Panc1 (cell line): ENCODE measurements around the gene TSPAN5. TPM values are rescaled to one million over a fixed set of nuclear protein-coding genes. Genes with fewer than 3 reads are reported as not detected.
"Not testable (repeated sequence)": the region's sequence is repeated elsewhere in the genome, so short reads cannot be mapped to it uniquely, and the experiment has no call there.

Experiments used
- ATAC-seq: fragments of 200-7000 bp; cut with Tn5 transposase; 2 replicates; pipeline ENCODE4 v1.9.1; 2020; ENCODE audit warnings: mild to moderate bottlenecking, moderate library complexity
- BruUV-seq: library from RNA; stranded (reverse); fragments of 400-500 nt; replicated peaks from 2 replicates; lab custom pipeline; 2021; lab: Mats Ljungman, UMichigan
- CTCF ChIA-PET: fragments of 300-600 bp; sonication (Branson Sonifier 250); formaldehyde crosslinking; loops from one replicate; lab custom pipeline; 2022; ENCODE audit warnings: antibody characterized with exemption; lab: Charles Lee
- POLR2A ChIA-PET: fragments of 300-600 bp; sonication (Branson Sonifier 250); formaldehyde crosslinking; loops from one replicate; lab custom pipeline; 2022; ENCODE audit warnings: antibody characterized with exemption; lab: Charles Lee
- DNase-seq: peaks from one replicate; pipeline ENCODE4 v3.0.0-alpha.2; 2010; ENCODE audit warnings: low read depth, low spot score
- H3K27ac ChIP-seq: 2 replicates; pipeline ENCODE4 v1.5.1; 2011; ENCODE audit warnings: mild to moderate bottlenecking, low read length, inconsistent platforms
- H3K27me3 ChIP-seq: fragments of 200-500 bp; sonication (Bioruptor generic); 2 replicates; pipeline ENCODE4 v1.6.0; 2014; ENCODE audit warnings: low read length, inconsistent platforms; ENCODE audit not compliant: control insufficient read depth, insufficient read depth
- H3K36me3 ChIP-seq: fragments of 200-500 bp; sonication (Bioruptor generic); 2 replicates; pipeline ENCODE4 v1.5.1; 2014; ENCODE audit warnings: inconsistent platforms, mild to moderate bottlenecking, low read length, moderate library complexity; ENCODE audit not compliant: control insufficient read depth, insufficient read depth
- H3K4me1 ChIP-seq: 2 replicates; pipeline ENCODE4 v1.5.1; 2011; ENCODE audit warnings: inconsistent platforms, mild to moderate bottlenecking, low read length, moderate library complexity; ENCODE audit not compliant: control insufficient read depth, insufficient read depth
- H3K4me3 ChIP-seq, 2 experiments: 2 replicates each; pipeline ENCODE4 v1.5.1; 2011 to 2012; ENCODE audit warnings: low read depth in 2 of 2, low read length in 2 of 2, mild to moderate bottlenecking in 2 of 2, inconsistent platforms in 1 of 2, moderate library complexity in 1 of 2
- H3K9me3 ChIP-seq: fragments of 200-500 bp; sonication (Bioruptor generic); 2 replicates; pipeline ENCODE4 v1.5.1; 2014; ENCODE audit warnings: low read depth, mild to moderate bottlenecking, inconsistent platforms, low read length, moderate library complexity; ENCODE audit not compliant: control insufficient read depth, insufficient read depth
- CTCF ChIP-seq: fragments of 450-650 bp; IDR thresholded peaks from 2 replicates; pipeline ENCODE4 v1.5.1; 2017; ENCODE audit warnings: mild to moderate bottlenecking
- POLR2AphosphoS5 ChIP-seq: IDR thresholded peaks from 2 replicates; pipeline ENCODE4 v1.6.1; 2012; ENCODE audit warnings: mild to moderate bottlenecking, low read depth, low read length, moderate library complexity
- REST ChIP-seq, 2 experiments: IDR thresholded peaks; 2 replicates each; pipeline ENCODE4 v1.6.1; 2011 to 2012; ENCODE audit warnings: low read depth in 2 of 2, control low read depth in 1 of 2, low read length in 1 of 2, mild to moderate bottlenecking in 1 of 2, moderate library complexity in 1 of 2; ENCODE audit not compliant: insufficient read depth in 1 of 2
- SIN3A ChIP-seq: IDR thresholded peaks from 2 replicates; pipeline ENCODE4 v1.6.1; 2012; ENCODE audit warnings: low read depth, mild to moderate bottlenecking, low read length, moderate library complexity, borderline replicate concordance; ENCODE audit not compliant: insufficient read depth
- TCF7L2 ChIP-seq: IDR thresholded peaks from 2 replicates; pipeline ENCODE4 v1.6.1; 2011; ENCODE audit warnings: mild to moderate bottlenecking, low read depth, low read length, inconsistent platforms
- in situ Hi-C: cut with HindIII; loops from 2 replicates; pipeline ENCODE4 v1.10.0; 2016; ENCODE audit warnings: low sequenced_read_pairs, low pct_unique_long_range_greater_than_20kb
- intact Hi-C: fragments of 100-400 bp; cut with micrococcal nuclease; formaldehyde crosslinking; loops from one replicate; pipeline ENCODE4 v1.10.0; 2022; ENCODE audit not compliant: unreplicated experiment
- total RNA-seq: library from RNA; stranded (reverse); gene quantifications from one replicate; pipeline ENCODE4 v1.2.1, GENCODE V29; 2021; ENCODE audit not compliant: unreplicated experiment

Gene TSPAN5
- total RNA-seq, 1 experiment from 2014 or later = 61.9 TPM

- ATAC-seq (no peak), DNase-seq (no peak)
- in situ Hi-C loops (no loop called here), intact Hi-C loops (loop anchor here (10.0 kb wide), 3 partner anchors 192 to 472 kb away; partner anchors contain the start of gene TSPAN5)
- no peak overlapping the region for H3K27ac ChIP-seq
- no peaks in the 10 kb centered on the region for H3K36me3 ChIP-seq
- no peak for TF ChIP-seq CTCF
- TF ChIP-seq REST (IDR thresholded peaks at IDR 0.05; ENCODE audit: insufficient read depth in 1 of 2, low read depth in 2 of 2, low read length in 1 of 2) = no peak
- no peak for TF ChIP-seq POLR2AphosphoS5
- no peak for TF ChIP-seq SIN3A
- TF ChIP-seq TCF7L2 = no peak
- no TSS peak for BruUV-seq
- ChIA-PET POLR2A (no interaction called here), CTCF (no interaction called here)
- no peak overlapping the region for H3K4me3 ChIP-seq
- no peaks in the 10 kb centered on the region for H3K4me1 ChIP-seq
- H3K9me3 ChIP-seq = no peaks in the 10 kb centered on the region
- no peaks in the 10 kb centered on the region for H3K27me3 ChIP-seq
Observed at GRCh38 chr4:98462487-98462886, 195.9 kb downstream of the TSPAN5 start.

DNA sequence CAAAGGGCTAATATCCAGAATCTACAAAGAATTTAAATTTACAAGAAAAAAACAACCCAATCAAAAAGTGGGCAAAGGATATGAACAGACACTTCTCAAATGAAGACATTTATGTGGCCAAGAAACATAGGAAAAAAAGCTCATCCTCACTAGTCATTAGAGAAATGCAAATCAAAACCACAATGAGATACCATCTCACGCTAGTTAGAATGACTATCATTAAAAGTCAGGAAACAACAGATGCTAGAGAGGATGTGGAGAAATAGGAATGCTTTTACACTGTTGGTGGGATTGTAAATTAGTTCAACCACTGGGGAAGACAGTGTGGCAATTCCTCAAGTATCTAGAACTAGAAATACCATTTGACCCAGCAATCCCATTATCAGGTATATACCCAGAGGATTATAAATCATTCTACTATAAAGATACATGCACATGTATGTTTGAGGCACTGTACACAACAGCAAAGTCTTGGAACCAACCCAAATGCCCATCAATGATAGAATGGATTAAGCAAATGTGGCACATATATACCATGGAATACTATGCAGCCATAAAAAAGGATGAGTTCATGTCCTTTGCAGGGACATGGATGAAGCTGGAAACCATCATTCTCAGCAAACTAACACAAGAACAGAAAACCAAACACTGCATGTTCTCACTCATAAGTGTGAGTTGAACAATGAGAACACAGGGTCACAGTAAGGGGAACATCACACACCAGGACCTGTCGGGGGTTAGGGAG lies 197.1 kb downstream of the TSPAN5 start:
- H3K27ac ChIP-seq, in situ Hi-C loops: not testable (repeated sequence)
- intact Hi-C loops = loop anchor here (10.0 kb wide), 3 partner anchors 194 to 474 kb away; partner anchors contain the start of gene TSPAN5

DNA sequence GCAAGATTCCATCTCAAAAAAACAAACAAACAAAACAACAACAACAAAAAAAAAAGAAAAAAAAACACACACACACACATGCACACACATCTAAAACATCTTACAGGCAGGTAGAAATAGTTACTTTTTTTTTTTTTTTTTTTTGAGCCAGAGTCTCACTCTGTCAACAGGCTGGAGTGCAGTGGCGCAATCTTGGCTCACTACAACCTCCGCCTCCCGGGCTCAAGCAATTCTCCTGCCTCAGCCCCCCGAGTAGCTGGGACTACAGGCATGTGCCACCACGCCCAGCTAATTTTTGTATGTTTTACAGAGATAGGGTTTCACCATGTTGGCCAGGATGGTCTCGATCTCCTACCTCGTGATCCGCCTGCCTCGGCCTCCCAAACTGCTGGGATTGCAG lies 201.0 kb downstream of the TSPAN5 start:
- ATAC-seq, H3K4me1 ChIP-seq, DNase-seq, in situ Hi-C loops, BruUV-seq, H3K27ac ChIP-seq, POLR2A ChIA-PET, H3K9me3 ChIP-seq, intact Hi-C loops, CTCF ChIA-PET, H3K27me3 ChIP-seq, H3K4me3 ChIP-seq, H3K36me3 ChIP-seq: not testable (repeated sequence)

More for the DNA sequence above, 197.1 kb downstream of the TSPAN5 start:
- BruUV-seq, H3K4me1 ChIP-seq, H3K9me3 ChIP-seq, DNase-seq, H3K27me3 ChIP-seq, H3K4me3 ChIP-seq, H3K36me3 ChIP-seq, CTCF ChIA-PET, POLR2A ChIA-PET, ATAC-seq: not testable (repeated sequence)
